GM23338 (cell line): ENCODE data around the gene CDH12. TPM values are rescaled to one million over a fixed set of nuclear protein-coding genes. Genes with fewer than 3 reads are reported as not detected.

Experiments
- ATAC-seq: fragments of 200-7000 bp; cut with Tn5 transposase; 3 replicates; pipeline ENCODE4 v1.9.1; 2020
- DNase-seq: peaks from one replicate; pipeline ENCODE4 v3.0.0-alpha.2; 2015; ENCODE audit warnings: low spot score
- H2AFZ ChIP-seq: fragments of 200-600 bp; sonication (generic); 2 replicates; pipeline ENCODE4 v1.8.0; 2016; ENCODE audit warnings: antibody characterized with exemption, mild to moderate bottlenecking, moderate library complexity
- H3F3A ChIP-seq: fragments of 200-600 bp; sonication (generic); replicated peaks from 2 replicates; pipeline ENCODE4 v1.8.0; 2017; ENCODE audit warnings: antibody characterized with exemption, mixed run types, low read depth
- H3K27ac ChIP-seq: fragments of 200-600 bp; sonication (generic); 2 replicates; pipeline ENCODE4 v1.6.1; 2016; ENCODE audit warnings: low read depth
- H3K27me3 ChIP-seq: fragments of 200-600 bp; sonication (generic); 2 replicates; pipeline ENCODE4 v1.8.0; 2016; ENCODE audit warnings: mild to moderate bottlenecking, mixed run types, moderate library complexity; ENCODE audit not compliant: insufficient read depth
- H3K36me3 ChIP-seq: fragments of 200-600 bp; sonication (generic); 2 replicates; pipeline ENCODE4 v1.8.0; 2016; ENCODE audit warnings: mild to moderate bottlenecking; ENCODE audit not compliant: insufficient read depth
- H3K4me1 ChIP-seq: fragments of 200-600 bp; sonication (generic); 2 replicates; pipeline ENCODE4 v1.8.0; 2016; ENCODE audit warnings: mild to moderate bottlenecking, moderate library complexity; ENCODE audit not compliant: insufficient read depth
- H3K4me2 ChIP-seq: fragments of 200-600 bp; sonication (generic); 2 replicates; pipeline ENCODE4 v1.7.1; 2017; ENCODE audit warnings: mixed run types
- H3K4me3 ChIP-seq: fragments of 200-600 bp; sonication (generic); 2 replicates; pipeline ENCODE4 v1.6.1; 2016; ENCODE audit warnings: mixed run types
- H3K79me2 ChIP-seq: fragments of 200-600 bp; sonication (generic); replicated peaks from 2 replicates; pipeline ENCODE4 v1.8.0; 2017; ENCODE audit warnings: mild to moderate bottlenecking; ENCODE audit not compliant: insufficient read depth
- H3K9me2 ChIP-seq: fragments of 200-600 bp; sonication (generic); 2 replicates; pipeline ENCODE4 v1.8.0; 2017; ENCODE audit not compliant: insufficient read depth
- H4K20me1 ChIP-seq: fragments of 200-600 bp; sonication (generic); replicated peaks from 2 replicates; pipeline ENCODE4 v1.8.0; 2017; ENCODE audit warnings: mild to moderate bottlenecking; ENCODE audit not compliant: insufficient read depth
- H3K27ac Mint-ChIP-seq: 2 replicates; pipeline ENCODE4 v1.8.0; 2020; ENCODE audit warnings: inconsistent platforms, mild to moderate bottlenecking, moderate library complexity, mixed read lengths
- H3K27me3 Mint-ChIP-seq: 3 replicates; pipeline ENCODE4 v1.8.0; 2022; ENCODE audit warnings: low read depth, mild to moderate bottlenecking, moderate library complexity, mixed read lengths, inconsistent platforms; ENCODE audit not compliant: insufficient read depth, poor library complexity
- H3K36me3 Mint-ChIP-seq: 3 replicates; pipeline ENCODE4 v1.8.0; 2021; ENCODE audit warnings: low read depth, mild to moderate bottlenecking, inconsistent platforms, moderate library complexity, mixed read lengths
- H3K4me1 Mint-ChIP-seq: 3 replicates; pipeline ENCODE4 v1.8.0; 2020; ENCODE audit warnings: mild to moderate bottlenecking, inconsistent platforms, mixed read lengths
- H3K4me3 Mint-ChIP-seq: 3 replicates; pipeline ENCODE4 v1.8.0; 2021; ENCODE audit warnings: moderate library complexity, mild to moderate bottlenecking, inconsistent platforms, mixed read lengths
- H3K9me3 Mint-ChIP-seq: 3 replicates; pipeline ENCODE4 v1.8.0; 2020; ENCODE audit warnings: moderate library complexity, mild to moderate bottlenecking, inconsistent platforms, mixed read lengths
- CREB1 ChIP-seq: fragments of 250-450 bp; sonication (Bioruptor Pico); IDR thresholded peaks from 2 replicates; pipeline ENCODE4 v1.5.0; 2020; ENCODE audit warnings: low read depth, mild to moderate bottlenecking, moderate library complexity
- ETS1 ChIP-seq: IDR thresholded peaks from 2 replicates; pipeline ENCODE4 v1.6.1; 2016; ENCODE audit warnings: antibody characterized with exemption
- EZH2 ChIP-seq: fragments of 200-600 bp; sonication (generic); IDR thresholded peaks from one replicate; pipeline ENCODE4 v1.8.0; 2017; ENCODE audit warnings: antibody characterized with exemption, mild to moderate bottlenecking, low read depth; ENCODE audit not compliant: unreplicated experiment
- EZH2phosphoT487 ChIP-seq: fragments of 200-600 bp; sonication (generic); IDR thresholded peaks from one replicate; pipeline ENCODE4 v1.8.1; 2018; ENCODE audit warnings: antibody characterized with exemption; ENCODE audit not compliant: unreplicated experiment
- JUNB ChIP-seq: IDR thresholded peaks from one replicate; pipeline ENCODE4 v1.6.1; 2016; ENCODE audit warnings: antibody characterized with exemption; ENCODE audit not compliant: unreplicated experiment
- NANOG ChIP-seq: IDR thresholded peaks from 2 replicates; pipeline ENCODE4 v1.6.1; 2016; ENCODE audit warnings: antibody characterized with exemption, borderline replicate concordance
- POLR2AphosphoS5 ChIP-seq: IDR thresholded peaks from 2 replicates; pipeline ENCODE4 v1.6.1; 2016; ENCODE audit warnings: antibody characterized with exemption, low read depth
- STAT1 ChIP-seq: IDR thresholded peaks from one replicate; pipeline ENCODE4 v1.6.1; 2016; ENCODE audit warnings: antibody characterized with exemption; ENCODE audit not compliant: unreplicated experiment
- ZNF114 ChIP-seq: fragments of 250-450 bp; sonication (Bioruptor Pico); IDR thresholded peaks from 2 replicates; pipeline ENCODE4 v1.5.0; 2020; ENCODE audit warnings: mild to moderate bottlenecking, moderate library complexity
- ZNF331 ChIP-seq: fragments of 250-450 bp; sonication (Bioruptor Pico); IDR thresholded peaks from 2 replicates; pipeline ENCODE4 v1.5.0; 2020; ENCODE audit warnings: low read depth, mild to moderate bottlenecking, moderate library complexity
- ZNF462 ChIP-seq: fragments of 250-450 bp; sonication (Bioruptor Pico); IDR thresholded peaks from 2 replicates; pipeline ENCODE4 v1.5.0; 2020; ENCODE audit warnings: mild to moderate bottlenecking, moderate library complexity
- polyA plus RNA-seq: library from polyadenylated mRNA; unstranded; fragments of >200 nt; fragmentation: Nextera tagmentation; extraction: Ambion mirVana; gene quantifications from 2 replicates; pipeline ENCODE4 v1.2.1, GENCODE V29; 2016
- total RNA-seq: library from RNA; depleted of rRNA; stranded (reverse); fragments of >200 nt; shearing (Covaris generic); gene quantifications from 2 replicates; pipeline ENCODE4 v1.2.3, GENCODE V29; 2014
- TF ChIP-seq, protein P1 (sequence below): IDR thresholded peaks from one replicate; pipeline ENCODE4 v1.6.1; 2018; ENCODE audit warnings: antibody characterized with exemption; ENCODE audit not compliant: unreplicated experiment
- TF ChIP-seq, protein P2 (sequence below), 2 experiments: fragments of 200-600 bp in 1 of 2; sonication (generic) in 1 of 2; conservative IDR thresholded peaks; 2 replicates each; pipeline versions ENCODE4 v1.5.1 to v1.6.1; 2016 to 2017; ENCODE audit warnings: antibody characterized with exemption in 2 of 2, low read depth in 2 of 2, mild to moderate bottlenecking in 2 of 2, moderate library complexity in 1 of 2

The CDH12 gene
- total and polyA plus RNA-seq, 2 experiments from 2014 or later = not detected

DNA sequence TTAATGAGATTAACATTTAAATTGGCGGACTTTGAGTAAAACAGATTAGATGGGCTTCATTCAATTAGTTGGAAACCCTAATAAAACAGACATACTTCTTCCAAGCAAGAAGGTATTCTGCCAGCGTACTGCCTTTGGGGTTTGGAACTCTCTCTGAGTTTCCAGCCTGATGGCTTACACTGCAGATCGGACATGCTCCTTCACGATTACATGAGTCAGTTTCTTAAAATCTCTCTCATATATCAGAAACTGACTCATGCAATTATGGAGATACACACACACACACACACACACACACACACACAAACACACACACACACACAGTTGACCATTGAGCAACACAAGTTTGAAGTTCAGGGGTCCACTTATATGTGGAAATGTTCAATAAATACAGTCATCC, 789.4 kb downstream of the CDH12 start:
- Histone ChIP-seq H3K36me3 (no peaks in the 10 kb centered on the region), H3K79me2 (no peaks in the 10 kb centered on the region), H4K20me1 (no peaks in the 10 kb centered on the region), H3K27ac (no peak overlapping the region), H3K4me1 (no peaks in the 10 kb centered on the region), H3K9me2 (0 out of 2 replicates have a peak, but pooled peaks cover 5% of the 10 kb centered on the region), H3K27me3 (no peaks in the 10 kb centered on the region), H2AFZ (no peak overlapping the region), H3F3A (no peaks in the 10 kb centered on the region), H3K4me2 (no peak overlapping the region), H3K4me3 (no peak overlapping the region)
- Mint-ChIP-seq H3K36me3 (no peaks in the 10 kb centered on the region), H3K9me3 (no peaks in the 10 kb centered on the region), H3K4me1 (no peaks in the 10 kb centered on the region), H3K27ac (no peak overlapping the region), H3K4me3 (no peak overlapping the region), H3K27me3 (no peaks in the 10 kb centered on the region)
- DNase-seq (no peak), ATAC-seq (no peak)
- TF ChIP-seq EZH2 = no peak
- TF ChIP-seq, protein P1, sequence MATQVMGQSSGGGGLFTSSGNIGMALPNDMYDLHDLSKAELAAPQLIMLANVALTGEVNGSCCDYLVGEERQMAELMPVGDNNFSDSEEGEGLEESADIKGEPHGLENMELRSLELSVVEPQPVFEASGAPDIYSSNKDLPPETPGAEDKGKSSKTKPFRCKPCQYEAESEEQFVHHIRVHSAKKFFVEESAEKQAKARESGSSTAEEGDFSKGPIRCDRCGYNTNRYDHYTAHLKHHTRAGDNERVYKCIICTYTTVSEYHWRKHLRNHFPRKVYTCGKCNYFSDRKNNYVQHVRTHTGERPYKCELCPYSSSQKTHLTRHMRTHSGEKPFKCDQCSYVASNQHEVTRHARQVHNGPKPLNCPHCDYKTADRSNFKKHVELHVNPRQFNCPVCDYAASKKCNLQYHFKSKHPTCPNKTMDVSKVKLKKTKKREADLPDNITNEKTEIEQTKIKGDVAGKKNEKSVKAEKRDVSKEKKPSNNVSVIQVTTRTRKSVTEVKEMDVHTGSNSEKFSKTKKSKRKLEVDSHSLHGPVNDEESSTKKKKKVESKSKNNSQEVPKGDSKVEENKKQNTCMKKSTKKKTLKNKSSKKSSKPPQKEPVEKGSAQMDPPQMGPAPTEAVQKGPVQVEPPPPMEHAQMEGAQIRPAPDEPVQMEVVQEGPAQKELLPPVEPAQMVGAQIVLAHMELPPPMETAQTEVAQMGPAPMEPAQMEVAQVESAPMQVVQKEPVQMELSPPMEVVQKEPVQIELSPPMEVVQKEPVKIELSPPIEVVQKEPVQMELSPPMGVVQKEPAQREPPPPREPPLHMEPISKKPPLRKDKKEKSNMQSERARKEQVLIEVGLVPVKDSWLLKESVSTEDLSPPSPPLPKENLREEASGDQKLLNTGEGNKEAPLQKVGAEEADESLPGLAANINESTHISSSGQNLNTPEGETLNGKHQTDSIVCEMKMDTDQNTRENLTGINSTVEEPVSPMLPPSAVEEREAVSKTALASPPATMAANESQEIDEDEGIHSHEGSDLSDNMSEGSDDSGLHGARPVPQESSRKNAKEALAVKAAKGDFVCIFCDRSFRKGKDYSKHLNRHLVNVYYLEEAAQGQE = no peak
- TF ChIP-seq CREB1 (CRISPR knock-in tag) = no peak
- no peak for TF ChIP-seq ZNF462 (CRISPR knock-in tag)
- TF ChIP-seq ZNF114 = no peak
- TF ChIP-seq STAT1 = no peak
- TF ChIP-seq JUNB = no peak
- no peak for TF ChIP-seq ZNF331 (CRISPR knock-in tag)
- TF ChIP-seq ETS1 = no peak
- TF ChIP-seq EZH2phosphoT487 = no peak
- no peak for TF ChIP-seq POLR2AphosphoS5
- TF ChIP-seq NANOG = no peak
- TF ChIP-seq, protein P2, sequence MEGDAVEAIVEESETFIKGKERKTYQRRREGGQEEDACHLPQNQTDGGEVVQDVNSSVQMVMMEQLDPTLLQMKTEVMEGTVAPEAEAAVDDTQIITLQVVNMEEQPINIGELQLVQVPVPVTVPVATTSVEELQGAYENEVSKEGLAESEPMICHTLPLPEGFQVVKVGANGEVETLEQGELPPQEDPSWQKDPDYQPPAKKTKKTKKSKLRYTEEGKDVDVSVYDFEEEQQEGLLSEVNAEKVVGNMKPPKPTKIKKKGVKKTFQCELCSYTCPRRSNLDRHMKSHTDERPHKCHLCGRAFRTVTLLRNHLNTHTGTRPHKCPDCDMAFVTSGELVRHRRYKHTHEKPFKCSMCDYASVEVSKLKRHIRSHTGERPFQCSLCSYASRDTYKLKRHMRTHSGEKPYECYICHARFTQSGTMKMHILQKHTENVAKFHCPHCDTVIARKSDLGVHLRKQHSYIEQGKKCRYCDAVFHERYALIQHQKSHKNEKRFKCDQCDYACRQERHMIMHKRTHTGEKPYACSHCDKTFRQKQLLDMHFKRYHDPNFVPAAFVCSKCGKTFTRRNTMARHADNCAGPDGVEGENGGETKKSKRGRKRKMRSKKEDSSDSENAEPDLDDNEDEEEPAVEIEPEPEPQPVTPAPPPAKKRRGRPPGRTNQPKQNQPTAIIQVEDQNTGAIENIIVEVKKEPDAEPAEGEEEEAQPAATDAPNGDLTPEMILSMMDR (conservative IDR thresholded peaks at IDR 0.05; ENCODE audit: low read depth in 2 of 2) = no peak
